K562 (cell line): ENCODE results near the gene TLX2. TPM values are rescaled to one million over a fixed set of nuclear protein-coding genes. Genes with fewer than 3 reads are reported as not detected.

Source experiments
- CLOCK ChIP-seq: fragments of 250-450 bp; sonication (Bioruptor Pico); IDR thresholded peaks from 2 replicates; pipeline ENCODE4 v1.4.0; 2020; ENCODE audit warnings: mild to moderate bottlenecking, moderate library complexity, borderline replicate concordance
- E2F5 ChIP-seq: sonication (generic); formaldehyde crosslinking; IDR thresholded peaks from 2 replicates; pipeline ENCODE4 v1.8.0; 2022; ENCODE audit warnings: mild to moderate bottlenecking, missing genetic modification reagents
- ETS1 ChIP-seq: conservative IDR thresholded peaks from 2 replicates; pipeline ENCODE4 v1.6.1; 2011; ENCODE audit warnings: low read depth, mild to moderate bottlenecking, low read length; ENCODE audit not compliant: control insufficient read depth
- FOXA1 ChIP-seq: fragments of 450-650 bp; IDR thresholded peaks from 2 replicates; pipeline ENCODE4 v1.6.1; 2016; ENCODE audit warnings: mild to moderate bottlenecking, borderline replicate concordance
- FOXK2 ChIP-seq, 2 experiments: fragments of 450-650 bp; IDR thresholded peaks in 1 of 2; conservative IDR thresholded peaks in 1 of 2; 2 replicates each; pipeline ENCODE4 v1.6.1; 2016; ENCODE audit warnings: low read depth in 2 of 2, mild to moderate bottlenecking in 1 of 2
- JUN ChIP-seq, 2 experiments: sonication (generic) in 1 of 2; formaldehyde crosslinking in 1 of 2; IDR thresholded peaks; 2 replicates each; pipeline versions ENCODE4 v1.6.1 to v1.8.0; 2012 to 2022; ENCODE audit warnings: borderline replicate concordance in 2 of 2, mild to moderate bottlenecking in 2 of 2, improper control_type of control experiment in 1 of 2, low read depth in 1 of 2, low read length in 1 of 2, missing genetic modification reagents in 1 of 2
- NEUROD1 ChIP-seq: fragments of 150-350 bp; IDR thresholded peaks from 2 replicates; pipeline ENCODE4 v1.6.1; 2014; ENCODE audit warnings: borderline replicate concordance, low read length, low read depth; ENCODE audit not compliant: partially characterized antibody
- RBFOX2 ChIP-seq: fragments of 200-400 bp; formaldehyde crosslinking; IDR thresholded peaks from 2 replicates; pipeline ENCODE4 v1.6.1; 2017; ENCODE audit warnings: low read depth, mild to moderate bottlenecking, low read length, moderate library complexity
- RBM25 ChIP-seq: fragments of 200-400 bp; formaldehyde crosslinking; IDR thresholded peaks from 2 replicates; pipeline ENCODE4 v1.6.1; 2018; ENCODE audit warnings: low read length, low read depth, moderate library complexity; ENCODE audit not compliant: severe bottlenecking
- SMARCC2 ChIP-seq: fragments of 450-650 bp; IDR thresholded peaks from 2 replicates; pipeline ENCODE4 v1.6.1; 2017; ENCODE audit warnings: antibody characterized with exemption, moderate library complexity, mild to moderate bottlenecking, low read depth
- SRSF7 ChIP-seq: fragments of 200-400 bp; formaldehyde crosslinking; optimal IDR thresholded peaks from 2 replicates; pipeline ENCODE3; 2017; ENCODE audit warnings: mild to moderate bottlenecking, low read depth, low read length
- STAT5A ChIP-seq: IDR thresholded peaks from 2 replicates; pipeline ENCODE4 v1.6.1; 2012; ENCODE audit warnings: low read length, inconsistent platforms, borderline replicate concordance
- TEAD1 ChIP-seq, 2 experiments: fragments of 450-650 bp in 1 of 2; sonication (generic) in 1 of 2; formaldehyde crosslinking; IDR thresholded peaks; 2 replicates each; pipeline versions ENCODE4 v1.4.0 to v1.8.0; 2020 to 2022; ENCODE audit warnings: mild to moderate bottlenecking in 2 of 2, missing genetic modification reagents in 1 of 2
- ZBTB26 ChIP-seq: fragments of 450-650 bp; formaldehyde crosslinking; IDR thresholded peaks from 2 replicates; pipeline ENCODE4 v1.4.0; 2022; ENCODE audit warnings: missing genetic modification characterization
- ZFP36 ChIP-seq: fragments of 150-350 bp; IDR thresholded peaks from 2 replicates; pipeline ENCODE4 v1.6.1; 2018; ENCODE audit warnings: low read length, low read depth; ENCODE audit not compliant: partially characterized antibody
- ZNF253 ChIP-seq: fragments of 250-450 bp; sonication (Bioruptor Pico); conservative IDR thresholded peaks from 2 replicates; pipeline ENCODE4 v1.6.1; 2021; ENCODE audit warnings: mild to moderate bottlenecking
- ZNF644 ChIP-seq: fragments of 200-800 bp; sonication (Bioruptor generic); IDR thresholded peaks from 2 replicates; pipeline ENCODE4 v1.6.1; 2016; ENCODE audit warnings: low read depth, missing genetic modification characterization, missing compliant biosample characterization
- ZNF785 ChIP-seq: fragments of 250-450 bp; sonication (Bioruptor Pico); IDR thresholded peaks from 2 replicates; pipeline ENCODE4 v1.4.0; 2020; ENCODE audit warnings: mild to moderate bottlenecking
- polyA plus RNA-seq, 8 experiments: library from polyadenylated mRNA; depleted of rRNA in 4 of 8; stranded (reverse) in 5 of 8; unstranded in 3 of 8; fragments of >200 nt; fragmentation: Nextera tagmentation in 2 of 8; fragmentation: Illumina TruSeq in 1 of 8; extraction: Ambion mirVana in 2 of 8; extraction: Trizol in 1 of 8; gene quantifications; 2 replicates each; pipeline versions ENCODE4 v1.2.1 to v1.2.3, GENCODE V29; 2011 to 2014; ENCODE audit warnings: inconsistent platforms in 1 of 8, missing spikeins in 1 of 8
- total RNA-seq, 7 experiments: library from RNA; depleted of rRNA in 6 of 7; stranded (reverse); fragments of >200 nt in 6 of 7; fragmentation: Illumina TruSeq in 2 of 7; extraction: Trizol in 2 of 7; gene quantifications; 2 replicates each; pipeline versions ENCODE4 v1.2.1 to v1.2.3, GENCODE V29; 2011 to 2021; ENCODE audit warnings: low replicate concordance in 1 of 7
- TF ChIP-seq, protein P1 (sequence below): sonication (generic); formaldehyde crosslinking; IDR thresholded peaks from 2 replicates; pipeline ENCODE4 v1.8.0; 2022; ENCODE audit warnings: mild to moderate bottlenecking, missing genetic modification reagents

TLX2 gene
- total and polyA plus RNA-seq, 9 of the 15 experiments (the other 6 are each of a cell fraction or from before 2014, with no cell fraction given), result not detected

- peak; percentile 63 for TF ChIP-seq ETS1
- no peak for TF ChIP-seq STAT5A
- TF ChIP-seq ZNF785 (CRISPR knock-in tag), result no peak
- no peak for TF ChIP-seq ZNF253 (CRISPR knock-in tag)
- no peak for TF ChIP-seq JUN (IDR thresholded peaks at IDR 0.05; ENCODE audit: borderline replicate concordance, low read depth, low read length)
- TF ChIP-seq JUN (CRISPR knock-in tag; IDR thresholded peaks at IDR 0.05; ENCODE audit: borderline replicate concordance), result no peak
- TF ChIP-seq CLOCK (CRISPR knock-in tag), result no peak
- no peak for TF ChIP-seq ZNF644
- TF ChIP-seq SRSF7, result no peak
- TF ChIP-seq ZBTB26 (CRISPR knock-in tag), result no peak
- TF ChIP-seq RBFOX2, result peak; percentile 83
- no peak for TF ChIP-seq E2F5 (CRISPR knock-in tag)
- no peak for TF ChIP-seq FOXA1
- TF ChIP-seq, protein P1, sequence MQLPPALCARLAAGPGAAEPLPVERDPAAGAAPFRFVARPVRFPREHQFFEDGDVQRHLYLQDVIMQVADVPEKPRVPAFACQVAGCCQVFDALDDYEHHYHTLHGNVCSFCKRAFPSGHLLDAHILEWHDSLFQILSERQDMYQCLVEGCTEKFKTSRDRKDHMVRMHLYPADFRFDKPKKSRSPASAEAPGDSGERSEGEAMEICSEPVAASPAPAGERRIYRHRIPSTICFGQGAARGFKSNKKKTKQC, result peak; percentile 6; the same call in 1 of the 2 replicates
- TF ChIP-seq TEAD1 (CRISPR knock-in tag; IDR thresholded peaks at IDR 0.05), result peak; percentile 27 to 58; a peak in 1 of 4 replicates
- TF ChIP-seq RBM25, result no peak
- peak; percentile 64 to 72; a peak in 3 of 4 replicates for TF ChIP-seq FOXK2 (conservative IDR thresholded peaks at IDR 0.05 in 1 of 2, IDR thresholded peaks at IDR 0.05 in 1 of 2; ENCODE audit: low read depth in 2 of 2)
- TF ChIP-seq ZFP36, result no peak
- TF ChIP-seq NEUROD1, result peak; percentile 18
- TF ChIP-seq SMARCC2, result no peak
Observed at GRCh38 chr2:74482801-74483674, 31.2 kb upstream of the TLX2 start, which contains the start of the genes CCDC142 and TTC31 (continued).
